NCI-H1694 treated with DMSO at 0.1 percent for 48 hours (cell line): Measurements from ENCODE around the gene AAK1.

Experiments used
- DNase-seq: peaks from one replicate; lab custom pipeline; 2025; lab: John Stamatoyannopoulos, UW

Gene AAK1

GRCh38 chr2:69489793-69490192 lies 153.7 kb downstream of the AAK1 start:
- no peak for DNase-seq

- DNase-seq = no peak
These were observed 159.8 kb downstream of the AAK1 start for GRCh38 chr2:69483696-69484095.

- no peak for DNase-seq
These were observed 160.5 kb downstream of the AAK1 start for GRCh38 chr2:69483024-69483423.

GRCh38 chr2:69482471-69482870 lies 161.1 kb downstream of the AAK1 start:
- no peak for DNase-seq

GRCh38 chr2:69481421-69481820 lies 162.1 kb downstream of the AAK1 start:
- no peak for DNase-seq

GRCh38 chr2:69477627-69478026 lies 165.9 kb downstream of the AAK1 start:
- DNase-seq = no peak

GRCh38 chr2:69474688-69475087 lies 168.9 kb downstream of the AAK1 start:
- no peak for DNase-seq

GRCh38 chr2:69471793-69472192 lies 171.7 kb downstream of the AAK1 start:
- no peak for DNase-seq

GRCh38 chr2:69470911-69471310 lies 172.6 kb downstream of the AAK1 start:
- no peak for DNase-seq

GRCh38 chr2:69469784-69470183 lies 173.8 kb downstream of the AAK1 start:
- no peak for DNase-seq

- DNase-seq = no peak
These were observed 174.2 kb downstream of the AAK1 start for GRCh38 chr2:69469375-69469774.

- no peak for DNase-seq
These were observed 176.8 kb downstream of the AAK1 start for GRCh38 chr2:69466728-69467127.

- no peak for DNase-seq
These were observed 177.8 kb downstream of the AAK1 start for GRCh38 chr2:69465513-69466456.

GRCh38 chr2:69464575-69464974 lies 179.0 kb downstream of the AAK1 start:
- peak; percentile 92 for DNase-seq

GRCh38 chr2:69462780-69463179 lies 180.8 kb downstream of the AAK1 start:
- no peak for DNase-seq

GRCh38 chr2:69461404-69461803 lies 182.1 kb downstream of the AAK1 start:
- no peak for DNase-seq

- DNase-seq = no peak
These were observed 183.6 kb downstream of the AAK1 start for GRCh38 chr2:69459936-69460335.

GRCh38 chr2:69456950-69457445 lies 186.5 kb downstream of the AAK1 start:
- DNase-seq = no peak

GRCh38 chr2:69456154-69456553 lies 187.4 kb downstream of the AAK1 start:
- no peak for DNase-seq

- DNase-seq = no peak
These were observed 188.6 kb downstream of the AAK1 start for GRCh38 chr2:69454976-69455375.

GRCh38 chr2:69453475-69454129 lies 189.9 kb downstream of the AAK1 start:
- peak; percentile 68 for DNase-seq

GRCh38 chr2:69452687-69453086 lies 190.9 kb downstream of the AAK1 start:
- DNase-seq = no peak

GRCh38 chr2:69450735-69451416 lies 192.7 kb downstream of the AAK1 start:
- DNase-seq = no peak
